ENCODE data around the gene BAX.

- TF ChIP-seq EZH2phosphoT487 (IDR thresholded peaks at IDR 0.05; ENCODE audit: low read length) = no peak
- no peak for TF ChIP-seq EZH2 (optimal IDR thresholded peaks at IDR 0.05; ENCODE audit: low read depth, low read length)
- TF ChIP-seq CTCF (IDR thresholded peaks at IDR 0.05; ENCODE audit: low read length) = no peak
Measured at GRCh38 chr19:48910803-48911202, 43.9 kb upstream of the BAX start.
